Activated CD8-positive, alpha-beta memory T cell treated with anti-CD3 and anti-CD28 coated beads for 24 hours (primary cell): Measurements from ENCODE around the gene TRMT2B.
"Not testable (repeated sequence)": the region's sequence is repeated elsewhere in the genome, so short reads cannot be mapped to it uniquely, and the experiment has no call there.

Experiments
- DNase-seq: peaks from one replicate; pipeline ENCODE4 v3.0.0-alpha.2; 2020

TRMT2B gene

DNA sequence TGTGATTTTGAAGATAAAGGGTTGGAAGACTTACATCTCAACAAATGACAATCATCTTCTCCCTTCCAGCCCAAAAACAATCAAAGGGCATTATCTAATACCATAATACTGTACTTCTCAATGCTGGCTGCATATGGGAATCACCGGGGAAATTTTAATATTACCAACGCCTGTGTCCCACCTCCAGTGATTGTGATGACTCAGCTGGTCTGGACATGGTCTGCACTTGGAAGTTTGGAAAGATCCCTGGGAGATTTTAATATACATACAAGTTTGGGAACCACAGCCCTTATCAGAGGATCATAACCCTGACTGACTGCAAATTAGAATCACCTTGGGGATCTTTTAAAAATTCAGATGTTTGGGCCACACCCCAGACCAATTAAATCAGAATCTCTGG is 52.5 kb downstream of the TRMT2B start:
- no peak for DNase-seq

DNA sequence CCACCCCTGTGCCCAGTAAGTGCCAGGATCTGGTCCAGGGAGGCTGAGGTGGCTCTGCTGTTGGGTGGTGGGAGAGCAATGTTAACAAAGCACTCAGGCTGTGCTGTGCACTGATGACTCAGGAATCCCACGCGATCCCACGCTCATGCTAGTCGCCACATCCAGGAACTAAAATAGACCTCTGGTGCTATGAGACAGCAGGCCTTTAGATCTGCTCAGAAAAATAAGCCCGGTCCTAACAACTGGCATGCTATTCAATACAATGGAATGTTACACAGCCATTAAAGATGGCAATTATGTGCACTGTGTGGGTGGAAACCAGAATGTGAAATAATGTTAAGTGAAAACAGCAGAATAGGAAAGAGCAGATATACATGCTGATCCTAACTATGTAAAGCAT is 56.4 kb downstream of the TRMT2B start:
- DNase-seq = no peak

GRCh38 chrX:100994352-100995281 is 57.3 kb downstream of the TRMT2B start:
- no peak for DNase-seq

DNA sequence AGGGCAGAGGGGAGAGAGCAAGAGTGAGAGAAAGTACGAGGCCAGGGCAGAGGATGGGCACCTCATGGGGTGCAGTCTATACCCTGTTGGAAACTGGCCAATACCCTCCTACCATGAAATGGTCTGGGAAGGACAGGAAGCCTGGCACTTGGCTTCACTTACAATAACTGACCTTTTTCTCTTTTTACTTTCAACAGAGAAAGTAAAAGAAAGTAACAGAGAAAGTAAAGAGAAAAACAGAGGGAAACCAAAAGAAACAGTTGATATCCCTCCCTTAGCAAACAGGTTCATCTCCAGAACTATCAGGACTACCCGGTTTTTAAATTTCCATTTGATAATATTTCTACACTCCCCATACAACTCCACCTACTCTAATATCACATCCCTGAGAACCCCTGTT is 61.8 kb downstream of the TRMT2B start:
- DNase-seq = no peak

DNA sequence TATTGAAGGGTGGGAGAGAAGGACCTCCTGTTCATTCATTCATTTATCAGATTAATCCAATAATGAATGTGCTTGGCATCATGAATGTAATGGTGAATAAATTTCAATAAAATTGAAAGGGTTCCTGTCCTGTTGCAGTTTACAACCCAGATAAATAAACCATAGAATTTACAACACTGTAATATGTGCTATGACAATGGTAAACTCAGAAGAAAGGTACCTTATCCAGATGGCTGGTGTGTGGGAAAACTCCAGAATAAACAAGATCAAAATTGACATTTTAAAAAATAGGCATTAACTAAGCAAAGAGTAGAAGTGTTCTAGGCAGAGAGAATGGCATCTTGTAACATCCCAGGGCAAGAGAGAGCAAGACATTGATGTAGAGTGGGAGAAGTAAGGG is 67.1 kb downstream of the TRMT2B start:
- no peak for DNase-seq

DNA sequence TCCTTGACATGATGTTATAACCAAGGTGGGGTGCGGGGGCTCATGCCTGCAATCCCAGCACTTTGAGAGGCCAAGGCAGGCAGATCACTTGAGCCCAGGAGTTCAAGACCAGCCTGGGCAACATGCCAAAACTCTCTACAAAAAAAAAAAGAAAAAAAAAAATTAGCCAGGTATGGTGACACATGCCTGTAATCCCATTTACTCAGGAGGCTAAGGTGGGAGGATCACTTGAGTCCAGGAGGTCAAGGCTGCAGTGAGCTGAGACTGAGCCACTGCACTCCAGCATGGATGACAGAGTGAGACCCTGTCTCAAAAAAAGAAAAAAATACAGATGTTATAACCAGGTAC is 70.4 kb downstream of the TRMT2B start:
- not testable (repeated sequence) for DNase-seq

DNA sequence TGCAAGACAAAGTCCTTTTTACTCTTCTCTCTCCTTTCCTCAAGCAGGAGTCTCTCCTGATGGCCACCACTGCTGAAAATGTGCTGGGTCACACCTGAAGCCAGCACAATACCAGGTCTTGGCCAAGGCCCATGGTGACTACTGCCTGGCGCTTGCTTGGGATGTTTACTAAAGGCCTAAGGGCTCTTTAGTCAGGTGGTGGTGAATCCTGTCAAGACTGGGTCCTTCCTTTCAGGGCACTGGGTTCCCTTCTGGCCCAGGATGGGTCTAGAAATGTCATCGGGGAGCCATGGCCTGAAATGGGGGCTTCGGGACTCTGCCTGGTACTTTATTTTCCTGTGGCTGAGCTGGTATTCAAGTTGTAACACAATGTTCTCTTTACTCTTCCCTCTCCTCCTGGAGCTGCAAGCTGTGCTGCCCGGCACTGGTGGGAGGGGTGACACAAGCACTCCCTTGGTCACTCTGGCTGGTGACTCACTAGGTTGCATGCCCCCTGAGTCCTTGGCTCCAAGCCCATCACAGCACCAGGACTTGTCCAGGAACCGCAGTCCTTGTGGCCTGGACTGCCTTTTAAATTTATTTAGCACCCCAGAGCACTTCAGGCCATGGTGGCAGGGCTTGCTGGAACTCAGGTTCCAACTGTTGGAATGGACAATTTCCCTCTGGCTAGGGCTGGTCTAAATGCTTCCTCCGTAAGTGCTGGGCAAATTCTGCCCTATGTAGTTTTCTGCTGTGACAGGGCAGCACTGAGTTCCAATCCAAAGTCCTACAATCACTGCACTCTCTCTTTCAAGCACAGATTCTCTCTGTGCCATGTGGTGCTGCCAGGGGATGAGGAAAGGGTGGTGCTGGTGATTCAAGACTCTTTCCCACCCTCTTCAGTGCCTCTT is 71.1 kb downstream of the TRMT2B start:
- DNase-seq = no peak

DNA sequence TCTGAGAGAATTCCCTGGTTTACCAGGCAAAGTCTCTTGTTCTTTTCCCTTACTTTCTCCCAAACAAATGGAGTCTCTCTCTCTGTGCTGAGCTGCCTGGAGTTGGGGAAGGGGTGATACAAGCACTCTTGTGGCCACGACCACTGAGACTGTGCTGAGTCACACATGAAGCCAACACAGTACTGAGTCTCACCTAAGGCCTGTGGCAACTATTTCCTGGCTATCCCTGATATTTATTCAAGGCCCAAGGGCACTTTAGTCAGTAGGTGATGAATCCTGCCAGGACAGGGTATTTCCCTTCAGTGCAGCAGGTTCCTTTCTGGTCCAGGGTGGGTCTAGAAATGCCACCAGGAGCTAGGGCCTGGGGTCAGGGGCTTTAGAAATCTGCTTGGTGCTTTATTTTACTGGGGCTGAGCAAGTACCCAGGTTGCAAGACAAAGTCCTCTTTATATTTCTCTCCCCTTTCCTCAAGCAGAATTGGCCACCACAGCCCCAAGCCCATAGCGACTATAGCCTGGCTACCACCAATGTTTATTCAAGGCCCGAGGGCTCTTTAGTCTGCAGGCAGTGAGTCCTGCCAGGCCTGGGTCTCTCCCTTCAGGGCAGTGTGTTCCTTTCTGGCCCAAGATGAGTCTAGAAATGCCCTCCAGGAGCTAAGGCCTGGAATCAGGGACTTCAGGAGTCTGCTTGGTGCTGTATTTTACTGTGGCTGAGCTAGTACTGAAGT is 71.9 kb downstream of the TRMT2B start:
- no peak for DNase-seq

DNA sequence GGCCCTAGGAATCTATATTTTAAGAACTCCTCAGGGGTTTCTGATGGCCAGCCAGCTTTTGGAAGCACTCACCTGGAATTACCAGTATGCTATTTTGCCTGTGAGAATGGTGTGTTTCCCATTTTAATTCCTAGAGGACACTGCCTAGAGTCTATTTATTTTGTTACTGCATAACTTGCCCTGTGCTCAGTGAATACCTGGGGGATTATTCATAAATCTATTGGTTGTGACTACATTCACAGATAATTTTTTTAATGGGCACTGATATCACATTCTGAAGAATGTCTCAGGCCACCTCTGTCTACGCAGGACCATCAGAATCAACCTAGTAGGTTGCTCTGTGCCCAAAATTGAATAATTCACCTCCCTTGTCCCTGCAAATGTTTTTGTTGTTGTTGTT is 75.7 kb downstream of the TRMT2B start:
- DNase-seq = no peak

GRCh38 chrX:100975212-100975611 is 76.7 kb downstream of the TRMT2B start:
- no peak for DNase-seq

- no peak for DNase-seq
Measured at GRCh38 chrX:100973411-100973810, 78.5 kb downstream of the TRMT2B start.

DNA sequence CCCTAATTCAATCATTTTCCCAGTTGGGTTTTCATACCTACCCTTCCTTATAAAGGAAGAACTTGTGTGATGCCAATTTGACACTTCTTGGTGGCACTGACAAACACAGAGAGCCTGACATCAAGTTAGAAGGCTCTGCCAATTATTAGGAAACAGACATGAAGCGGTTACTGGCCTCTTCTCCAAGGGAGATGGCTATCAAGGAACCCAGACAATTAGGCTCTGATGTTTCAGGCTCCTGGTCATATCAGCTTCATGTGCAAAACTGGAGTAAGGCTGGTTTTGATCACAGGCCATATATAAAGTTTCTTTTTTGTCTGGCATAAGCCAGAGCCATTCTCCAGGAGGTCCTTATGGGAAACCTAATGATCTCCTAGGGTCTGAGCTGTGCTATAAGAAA is 82.0 kb downstream of the TRMT2B start:
- DNase-seq = no peak

- no peak for DNase-seq
Measured at GRCh38 chrX:100969408-100969807, 82.5 kb downstream of the TRMT2B start, which contains the start of gene ARL13A. TSS of gene ARL13A (plus strand) at chrX:100969708. CDS start at chrX:100973690, 3,982 bp downstream.

DNA sequence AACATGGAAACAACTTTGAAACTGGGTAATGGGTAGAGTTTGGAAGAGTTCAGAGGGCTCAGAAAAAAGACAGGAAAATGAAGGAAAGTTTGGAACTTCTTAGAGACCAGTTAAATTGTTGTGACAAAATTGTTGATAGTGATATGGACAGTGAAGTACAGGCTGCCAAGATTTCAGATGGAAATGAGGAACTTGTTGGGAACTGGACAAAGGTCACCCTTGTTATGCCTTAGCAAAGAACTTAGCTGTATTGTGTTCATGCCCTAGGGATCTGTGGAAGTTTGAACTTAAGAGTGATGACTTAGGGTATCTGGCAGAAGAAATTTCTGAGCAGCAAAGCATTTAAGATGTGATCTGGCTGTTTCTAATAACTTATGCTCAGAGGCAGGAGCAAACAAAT is 87.5 kb downstream of the TRMT2B start:
- no peak for DNase-seq

DNA sequence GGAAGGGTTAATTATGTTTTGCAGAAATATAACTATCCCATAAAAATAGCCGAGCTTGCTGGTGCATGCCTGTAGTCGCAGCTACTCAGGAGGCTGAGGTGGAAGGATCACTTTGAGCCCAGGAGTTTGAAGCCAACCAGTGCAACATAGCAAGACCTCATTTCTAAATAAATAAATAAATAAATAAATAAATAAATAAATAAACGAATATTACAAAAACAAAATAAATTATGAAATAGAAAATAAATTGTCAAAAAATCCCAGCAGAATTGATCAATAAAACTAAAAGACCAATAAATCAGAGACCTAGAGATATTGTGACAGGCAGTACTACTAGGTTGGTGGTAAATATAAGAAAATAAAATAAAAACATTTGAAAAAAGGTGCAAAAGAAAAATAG is 89.1 kb downstream of the TRMT2B start:
- no peak for DNase-seq
